Thoracic aorta endothelial cell (primary cell): Measurements from ENCODE around the gene MPZL1. TPM values are rescaled to one million over a fixed set of nuclear protein-coding genes. Genes with fewer than 3 reads are reported as not detected.

ENCODE experiments used
- total RNA-seq: library from RNA; depleted of rRNA; stranded (reverse); fragments of >200 nt; gene quantifications from 2 replicates; pipeline ENCODE4 v1.2.3, GENCODE V29; 2012

MPZL1 gene
- total RNA-seq = 136 and 144 TPM in 2 replicates

GRCh38 chr1:167721617-167722151, at the start of gene MPZL1:
MPZL1 (plus strand) TSS chr1:167721982; CDS start chr1:167722152, 170 bp downstream.

Other genes starting within 250 kb of the MPZL1 start
- gene CD247, start 203.5 kb upstream of the MPZL1 start, total RNA-seq = 0.14 and 0.53 TPM in 2 replicates
- 27.0 and 29.8 TPM in 2 replicates for gene CREG1, start 168.2 kb upstream of the MPZL1 start, total RNA-seq
- 0.07 TPM in 1 of 2 replicates, not detected in the other for gene RCSD1, start 91.8 kb upstream of the MPZL1 start, total RNA-seq
- gene ADCY10, start 192.2 kb downstream of the MPZL1 start, total RNA-seq = under 0.01 and 0.07 TPM in 2 replicates
- gene DCAF6, start 214.7 kb downstream of the MPZL1 start, total RNA-seq = 70.0 and 77.1 TPM in 2 replicates
- 28.9 and 33.5 TPM in 2 replicates for gene MPC2, start 215.1 kb downstream of the MPZL1 start, total RNA-seq